GM19328 (cell line): Measurements from ENCODE around the gene DDTL.

Experiments
- ATAC-seq: cut with Tn5 transposase; IDR thresholded peaks from one replicate; pipeline ENCODE4 v1.9.1; 2021; ENCODE audit warnings: mild to moderate bottlenecking, moderate library complexity; ENCODE audit not compliant: unreplicated experiment

Gene DDTL

GRCh38 chr22:24005201-24005600 is 38.5 kb downstream of the DDTL start, which contains the start of gene GSTT4:
GSTT4 (minus strand) TSS chr22:24005453; CDS start chr22:24005356, 97 bp downstream.
- ATAC-seq: no peak

GRCh38 chr22:24006207-24006913 is 39.7 kb downstream of the DDTL start:
- no peak for ATAC-seq

DNA sequence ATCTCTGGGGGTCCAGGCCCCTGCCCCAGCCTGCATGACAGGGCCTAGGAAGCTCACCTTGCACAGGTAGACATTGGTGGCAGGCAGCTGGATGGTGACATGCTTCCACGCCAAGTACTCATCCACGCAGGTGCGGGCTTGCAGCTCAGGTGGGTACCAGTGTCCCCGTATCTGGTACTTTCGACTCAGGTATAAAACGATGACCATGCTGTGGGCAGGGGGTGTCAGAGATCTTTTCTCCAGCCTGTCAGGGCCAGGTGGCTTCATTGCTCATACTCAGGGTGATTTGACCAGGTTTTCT is 40.2 kb downstream of the DDTL start:
- ATAC-seq: no peak

GRCh38 chr22:24007253-24008021 is 40.7 kb downstream of the DDTL start:
- no peak for ATAC-seq

GRCh38 chr22:24008022-24008283 is 41.3 kb downstream of the DDTL start:
- ATAC-seq: no peak

DNA sequence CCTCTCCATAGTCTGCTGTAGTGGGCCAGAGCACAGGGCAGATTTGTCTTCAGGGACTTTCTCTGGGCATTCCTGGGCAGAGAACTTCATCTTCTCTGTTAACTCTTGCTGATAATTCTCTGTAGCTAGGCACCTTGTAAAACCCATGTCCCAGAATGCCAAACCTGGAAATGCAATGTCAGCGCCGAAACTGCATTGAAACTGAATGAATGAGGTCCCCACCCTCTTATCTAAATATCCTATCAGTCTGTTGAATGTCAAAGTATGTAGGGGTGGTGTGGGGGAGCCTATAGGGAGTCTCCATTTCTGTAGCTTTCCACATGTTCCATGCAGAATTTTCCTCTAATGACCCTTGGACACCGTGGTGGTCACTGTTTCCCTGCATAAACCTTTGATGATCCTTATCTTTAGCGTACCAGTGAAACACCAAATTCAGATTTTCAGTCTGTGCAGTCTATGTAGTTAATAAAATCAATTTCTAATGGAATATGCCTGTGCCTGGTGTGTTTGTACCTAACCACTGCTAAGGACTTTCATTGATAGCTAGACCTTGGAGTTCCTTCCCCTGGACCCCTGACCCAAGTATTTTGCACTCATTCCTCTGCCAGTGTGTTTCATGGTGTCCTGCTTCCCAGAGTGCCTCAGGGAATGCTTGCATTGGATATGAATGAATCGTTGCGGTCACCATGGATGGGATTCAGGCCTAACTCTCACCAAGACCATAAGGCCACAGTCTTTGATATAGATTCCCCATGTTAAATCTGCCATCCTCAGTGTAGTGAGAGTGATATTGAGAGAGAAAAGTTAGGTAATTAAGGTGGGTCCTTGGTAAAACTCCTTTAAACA is 41.9 kb downstream of the DDTL start:
- ATAC-seq: no peak

DNA sequence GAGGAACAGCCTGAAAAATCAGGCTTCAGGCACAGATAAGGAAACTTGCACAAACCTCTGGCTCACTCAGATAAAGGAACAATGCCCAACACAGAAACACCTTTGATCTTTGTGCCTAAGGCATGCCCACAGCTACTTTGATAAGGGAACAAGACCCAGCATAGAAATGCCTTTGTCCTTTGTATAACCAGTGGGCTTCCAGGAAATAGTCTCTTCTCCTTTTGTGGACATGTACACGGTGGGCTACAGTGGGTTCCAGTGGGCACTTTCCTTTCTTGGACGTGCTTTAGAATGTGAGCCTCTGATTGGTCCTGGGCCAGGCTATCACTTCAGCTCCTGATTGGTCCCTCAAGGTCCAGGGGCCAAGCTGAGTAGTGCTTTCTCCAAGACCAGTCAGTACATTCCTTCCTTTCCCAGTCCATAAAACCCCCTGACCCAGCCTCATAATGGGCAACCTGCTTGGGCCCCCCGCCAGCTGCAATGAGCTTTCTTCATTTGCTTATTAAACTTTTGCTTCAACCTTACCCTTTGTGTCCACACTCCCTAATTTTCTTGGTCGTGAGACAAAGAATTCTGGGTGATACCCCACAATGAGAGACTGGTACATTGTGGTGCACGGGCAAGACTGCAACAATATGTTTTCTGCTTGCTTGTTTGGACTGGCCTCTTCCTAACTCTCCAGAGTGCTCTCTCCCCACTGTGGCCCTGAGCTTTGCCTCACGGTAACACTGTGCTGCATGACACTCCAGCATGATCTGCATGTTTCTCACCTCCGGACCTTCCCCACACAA is 42.7 kb downstream of the DDTL start:
- ATAC-seq: no peak

DNA sequence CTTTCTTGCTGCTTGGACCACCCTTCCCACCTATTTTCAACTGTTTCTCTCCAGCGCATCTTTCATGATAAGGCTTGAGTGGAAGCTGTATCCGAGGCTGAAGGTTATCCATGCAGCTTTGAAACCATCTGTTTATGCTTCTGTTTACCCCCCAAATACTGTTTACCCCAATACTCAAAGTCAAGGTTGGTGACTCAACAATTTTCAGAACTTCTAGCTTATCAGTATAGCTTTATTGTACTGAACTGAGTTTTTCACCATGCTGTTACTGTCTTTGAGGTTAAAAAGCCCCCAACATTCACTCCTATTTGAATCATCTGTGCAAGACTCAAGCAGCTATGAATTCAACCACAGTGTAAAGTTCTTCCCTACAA is 43.3 kb downstream of the DDTL start:
- ATAC-seq: no peak

- ATAC-seq: no peak
Observed at GRCh38 chr22:24011735-24012068, 45.0 kb downstream of the DDTL start.

DNA sequence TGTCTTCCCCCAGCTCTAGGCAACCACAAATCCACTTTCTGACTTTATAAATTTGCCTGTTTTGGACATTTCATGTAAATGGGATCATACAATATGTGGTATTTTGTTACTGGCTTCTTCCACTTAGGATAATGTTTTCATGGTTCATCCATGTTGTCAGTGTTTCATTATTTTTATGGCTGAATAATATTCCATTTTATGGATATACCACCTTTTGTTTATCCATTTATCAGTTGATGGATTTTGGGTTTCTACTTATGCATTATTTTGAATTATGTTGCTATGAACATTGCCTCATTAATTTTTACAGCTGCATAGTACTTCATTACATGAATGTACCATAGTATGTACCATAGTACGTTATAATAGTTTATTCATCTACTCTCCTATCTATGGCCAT is 49.5 kb downstream of the DDTL start:
- no peak for ATAC-seq

DNA sequence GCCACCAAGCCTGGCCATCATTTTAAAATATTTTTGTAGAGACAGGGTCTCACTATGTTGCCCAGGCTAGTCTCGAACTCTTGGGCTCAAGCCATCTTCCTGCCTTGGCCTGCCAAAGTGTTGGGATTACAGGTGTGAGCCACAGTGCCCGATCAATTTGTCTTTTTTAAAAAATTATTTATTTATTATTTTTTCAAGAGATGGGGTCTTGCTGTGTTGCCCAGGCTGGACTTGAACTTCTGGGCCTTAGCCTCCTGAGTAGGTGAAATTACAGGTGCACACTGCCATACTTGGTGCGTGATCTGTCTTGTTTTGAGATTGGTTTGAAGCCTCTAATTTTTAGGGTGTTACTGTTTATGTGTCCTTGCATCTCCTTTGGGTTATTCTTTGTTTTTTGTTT is 54.6 kb downstream of the DDTL start:
- ATAC-seq: no peak
